ENCODE data around the gene DTX1. TPM values are rescaled to one million over a fixed set of nuclear protein-coding genes. Genes with fewer than 3 reads are reported as not detected.

Gene DTX1
- 0.26 to 0.66 TPM (median 0.48 TPM) in 5 replicates for total RNA-seq (2022; extraction: Qiagen RNA extraction)

GRCh38 chr12:113056631-113057488 lies at the start of gene DTX1:
TSS of gene DTX1 (plus strand) at chr12:113056730. CDS start at chr12:113058193, 1,463 bp downstream.

DNA sequence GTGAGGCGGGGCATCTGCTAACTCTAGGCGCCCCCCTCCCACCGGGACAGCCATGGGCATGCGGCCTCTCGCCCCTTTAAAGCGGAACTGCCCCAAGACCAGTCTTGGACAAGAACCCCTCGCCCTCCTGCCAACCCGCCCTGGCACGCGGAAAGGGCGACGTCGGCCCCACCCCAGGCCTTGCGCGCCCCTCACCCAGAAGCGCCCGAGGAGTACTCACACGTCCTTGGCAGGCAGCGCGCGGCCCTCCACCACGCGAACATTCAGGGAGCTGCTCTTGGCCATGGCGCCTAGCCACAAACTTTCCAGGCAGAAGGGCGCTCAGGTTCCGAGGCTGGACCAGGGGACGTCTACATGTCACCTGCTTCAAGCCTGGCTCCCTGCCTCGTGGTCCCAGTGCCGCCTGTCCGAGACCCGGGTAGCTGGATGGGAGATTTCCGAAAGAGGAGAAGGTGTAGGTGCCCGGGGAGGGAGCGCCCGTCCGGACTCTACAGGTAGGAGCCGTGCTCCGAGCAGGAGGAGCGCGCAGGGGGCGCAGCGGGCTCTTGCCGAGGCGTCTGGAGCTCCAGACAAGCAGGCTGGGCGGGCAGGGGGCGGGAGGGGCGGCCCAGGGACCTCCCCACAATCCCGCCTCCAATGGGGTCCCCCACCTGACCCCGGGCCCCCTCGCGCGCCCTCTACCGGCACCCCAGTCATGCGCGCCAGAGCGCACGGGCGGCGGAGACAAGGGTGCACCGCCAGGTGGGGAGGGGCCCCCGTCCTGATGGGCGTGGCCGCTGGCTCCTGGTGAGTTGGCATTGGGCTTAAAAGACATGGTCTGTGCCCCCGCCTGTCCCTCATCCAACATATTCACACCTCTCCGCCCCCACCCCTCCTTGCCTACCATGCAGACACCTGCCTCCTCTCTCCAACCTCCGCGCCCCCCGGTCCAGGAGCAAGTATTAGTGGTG lies 78.9 kb downstream of the DTX1 start, which contains the start of gene RASAL1:
RASAL1 (minus strand) TSS at position 584 of the 950 bp plus-strand sequence; CDS start at position 285, 299 bp downstream.

Other genes with a start within 250 kb of the DTX1 start
- 26.8 to 40.7 TPM (median 32.8 TPM) in 5 replicates for gene OAS1, start 149.8 kb upstream of the DTX1 start, total RNA-seq (2022; extraction: Qiagen RNA extraction)
- 18.5 to 27.2 TPM (median 26.1 TPM) in 5 replicates for gene OAS3, start 118.3 kb upstream of the DTX1 start, total RNA-seq (2022; extraction: Qiagen RNA extraction)
- gene OAS2, start 78.2 kb upstream of the DTX1 start, total RNA-seq (2022; extraction: Qiagen RNA extraction) = 0.08 to 0.26 TPM (median 0.18 TPM) in 5 replicates
- 0.17 to 0.32 TPM (median 0.27 TPM) in 5 replicates for gene RASAL1, start 79.0 kb downstream of the DTX1 start, total RNA-seq (2022; extraction: Qiagen RNA extraction)
- gene CFAP73, start 93.0 kb downstream of the DTX1 start, total RNA-seq (2022; extraction: Qiagen RNA extraction) = 0.09 to 0.14 TPM (median 0.11 TPM) in 3 of 5 replicates, not detected in the others
- 47.3 to 86.4 TPM (median 79.0 TPM) in 5 replicates for gene DDX54, start 128.7 kb downstream of the DTX1 start, total RNA-seq (2022; extraction: Qiagen RNA extraction)
- gene RITA1, start 129.0 kb downstream of the DTX1 start, total RNA-seq (2022; extraction: Qiagen RNA extraction) = 23.2 to 33.1 TPM (median 32.7 TPM) in 5 replicates
- gene TPCN1, start 164.7 kb downstream of the DTX1 start, total RNA-seq (2022; extraction: Qiagen RNA extraction) = 13.2 to 21.3 TPM (median 19.8 TPM) in 5 replicates